Esophagus (tissue), 2 donors: ENCODE data around the gene OPHN1. TPM values are rescaled to one million over a fixed set of nuclear protein-coding genes. Genes with fewer than 3 reads are reported as not detected.

Experiments used
- H3K27ac ChIP-seq, 2 donors: one replicate each; pipeline ENCODE4 v1.5.1; 2013; ENCODE audit warnings: low read depth in 2 of 2, mild to moderate bottlenecking in 2 of 2, inconsistent platforms in 1 of 2, low read length in 1 of 2, moderate library complexity in 1 of 2
- H3K27me3 ChIP-seq, 2 donors: one replicate each; pipeline ENCODE4 v1.6.1; 2013; ENCODE audit warnings: low read length in 2 of 2, control low read depth in 1 of 2, mild to moderate bottlenecking in 1 of 2; ENCODE audit not compliant: insufficient read depth in 2 of 2, control insufficient read depth in 1 of 2
- H3K36me3 ChIP-seq, 2 donors: one replicate each; pipeline ENCODE4 v1.6.1; 2013; ENCODE audit warnings: low read length in 1 of 2; ENCODE audit not compliant: control insufficient read depth in 2 of 2, insufficient read depth in 2 of 2
- H3K4me1 ChIP-seq, 2 donors: one replicate each; pipeline ENCODE4 v1.6.1; 2013; ENCODE audit warnings: low read length in 1 of 2; ENCODE audit not compliant: control insufficient read depth in 2 of 2, insufficient read depth in 2 of 2
- H3K4me3 ChIP-seq, 2 donors: one replicate each; pipeline ENCODE4 v1.5.1; 2013; ENCODE audit warnings: low read length in 2 of 2, mild to moderate bottlenecking in 2 of 2, low read depth in 1 of 2, moderate library complexity in 1 of 2
- H3K9me3 ChIP-seq, 2 donors: one replicate each; pipeline ENCODE4 v1.6.1; 2013; ENCODE audit warnings: mild to moderate bottlenecking in 2 of 2, low read depth in 1 of 2, low read length in 1 of 2, moderate library complexity in 1 of 2; ENCODE audit not compliant: control insufficient read depth in 2 of 2, insufficient read depth in 1 of 2
- WGBS, 2 donors: extraction: QIAGEN DNeasy Blood & Tissue Kit; methylation state at CpG; one replicate each; pipeline ENCODE4 v1.1.7; 2013; 5-methylcytosine and 5-hydroxymethylcytosine counted together
- polyA plus RNA-seq, 2 donors: library from polyadenylated mRNA; stranded (reverse); fragments of 200-250 nt; gene quantifications; one replicate each; pipeline ENCODE4 v1.2.3, GENCODE V29; 2013
- donor health status: healthy with polysubstance abuse.
- donor health status: Bipolar disorder and iron deficiency.

OPHN1 gene
- polyA plus RNA-seq, 2 donors, result 0.96 to 1.2 TPM

DNA sequence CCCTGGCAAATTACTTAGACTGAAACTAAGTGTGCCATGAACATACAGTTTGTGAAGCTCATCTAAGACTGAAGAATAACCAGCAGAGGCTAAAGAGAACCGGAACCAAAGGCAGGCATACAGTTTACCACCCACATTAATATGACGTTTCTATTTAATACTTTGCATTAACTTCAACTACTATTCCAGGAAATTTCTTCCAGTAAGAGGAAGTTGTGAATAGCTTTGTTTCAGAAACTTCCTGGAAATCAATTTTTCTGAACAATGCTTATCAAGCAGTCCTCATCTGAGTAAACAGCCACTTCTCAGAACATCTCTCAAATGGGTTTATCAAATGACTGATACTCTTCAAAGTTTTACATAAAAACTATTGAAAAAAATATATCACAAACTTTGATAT, 252.7 kb downstream of the OPHN1 start:
- Histone ChIP-seq H3K4me3 (no peak overlapping the region), H3K27me3 (no peaks in the 10 kb centered on the region), H3K4me1 (no peaks in the 10 kb centered on the region), H3K36me3 (no peaks in the 10 kb centered on the region), H3K27ac (no peak overlapping the region), H3K9me3 (no peaks in the 10 kb centered on the region)
- WGBS, 2 donors, result 71% methylated on average over 2 of the region's 2 CpGs

GRCh38 chrX:68179355-68179754, 253.9 kb downstream of the OPHN1 start:
- Histone ChIP-seq H3K27ac (no peak overlapping the region), H3K27me3 (no peaks in the 10 kb centered on the region), H3K9me3 (no peaks in the 10 kb centered on the region), H3K4me1 (no peaks in the 10 kb centered on the region), H3K36me3 (no peaks in the 10 kb centered on the region), H3K4me3 (no peak overlapping the region)
- 78 to 84% methylated on average over 1 of the region's 1 CpG for WGBS, 2 donors

DNA sequence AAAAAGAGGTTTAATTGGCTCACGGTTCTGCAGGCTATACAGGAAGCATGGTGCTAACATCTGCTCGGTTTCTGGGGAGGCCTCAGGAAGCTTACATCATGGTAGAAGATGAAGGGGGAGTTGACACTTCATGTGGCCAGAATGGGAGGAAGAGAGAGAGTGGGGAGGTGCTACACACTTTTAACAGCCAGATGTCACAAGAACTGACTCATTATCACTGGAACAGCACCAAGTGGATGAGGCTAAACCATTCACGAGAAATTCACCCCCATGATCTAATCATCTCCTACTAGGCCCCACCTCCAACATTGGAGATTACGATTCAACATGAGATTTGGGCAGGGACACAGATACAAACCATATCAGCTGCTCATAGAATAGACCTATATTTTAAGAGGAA, 255.8 kb downstream of the OPHN1 start:
- 68 to 70% methylated on average over 4 of the region's 4 CpGs for WGBS, 2 donors
- Histone ChIP-seq H3K27me3 (no peaks in the 10 kb centered on the region), H3K9me3 (no peaks in the 10 kb centered on the region), H3K27ac (no peak overlapping the region), H3K4me3 (no peak overlapping the region), H3K36me3 (no peaks in the 10 kb centered on the region), H3K4me1 (no peaks in the 10 kb centered on the region)

DNA sequence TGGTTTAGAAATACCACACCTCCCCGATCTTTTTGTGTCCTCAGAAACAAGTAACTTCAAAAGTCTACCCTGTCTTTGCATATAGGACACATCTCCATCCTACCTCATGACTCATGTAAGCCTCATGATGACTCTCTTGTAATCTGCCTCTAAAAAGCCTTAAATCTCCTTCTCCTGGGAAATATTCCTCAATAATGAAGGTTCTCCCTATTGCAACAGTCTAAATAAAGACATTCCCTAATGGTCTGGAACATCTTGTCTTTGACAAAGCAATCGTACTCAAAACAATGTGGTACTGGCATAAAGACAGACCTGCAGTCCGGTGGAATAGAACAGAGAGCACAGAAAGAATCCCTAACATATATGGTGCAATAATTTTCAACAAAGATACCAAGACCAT, 257.7 kb downstream of the OPHN1 start:
- Histone ChIP-seq H3K27ac (no peak overlapping the region), H3K27me3 (no peaks in the 10 kb centered on the region), H3K4me1 (no peaks in the 10 kb centered on the region), H3K4me3 (no peak overlapping the region), H3K36me3 (no peaks in the 10 kb centered on the region), H3K9me3 (no peaks in the 10 kb centered on the region)
- 74 to 75% methylated on average over 3 of the region's 3 CpGs for WGBS, 2 donors

DNA sequence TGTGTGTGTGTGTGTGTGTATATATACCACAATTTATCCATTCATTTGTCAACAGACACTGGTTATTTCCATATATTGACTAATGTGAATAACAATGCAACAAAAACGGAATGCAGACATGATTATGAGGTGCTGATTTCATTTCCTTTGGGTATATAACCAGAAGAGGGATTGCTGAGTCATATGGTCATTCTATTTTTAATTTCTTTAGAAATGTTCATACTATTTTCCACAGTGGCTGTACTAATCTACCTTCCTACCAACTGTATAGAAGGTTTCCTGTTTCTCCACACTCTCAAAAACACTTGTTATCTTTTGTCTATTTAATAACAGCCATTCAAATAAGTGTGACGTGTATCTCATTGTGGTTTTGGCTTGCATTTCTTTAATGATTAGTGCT, 269.9 kb downstream of the OPHN1 start:
- Histone ChIP-seq H3K9me3 (no peaks in the 10 kb centered on the region), H3K27ac (no peak overlapping the region), H3K36me3 (no peaks in the 10 kb centered on the region), H3K27me3 (no peaks in the 10 kb centered on the region), H3K4me1 (no peaks in the 10 kb centered on the region), H3K4me3 (no peak overlapping the region)
- 42 to 53% methylated on average over 2 of the region's 2 CpGs for WGBS, 2 donors

- whole genome bisulfite sequencing, 2 donors, result 65 to 74% methylated on average over 1 of the region's 1 CpG
- H3K27ac ChIP-seq, result no peak overlapping the region
- peaks cover 0 to 2% of the 10 kb centered on the region in 2 donors for H3K36me3 ChIP-seq
Measured at GRCh38 chrX:68147848-68148247, 285.4 kb downstream of the OPHN1 start.

GRCh38 chrX:68146054-68146453, 287.2 kb downstream of the OPHN1 start:
- WGBS, 2 donors, result 8 to 25% methylated on average over 2 of the region's 2 CpGs
- Histone ChIP-seq H3K9me3 (no peaks in the 10 kb centered on the region), H3K4me1 (no peaks in the 10 kb centered on the region), H3K27ac (no peak overlapping the region), H3K36me3 (peaks cover 0 to 2% of the 10 kb centered on the region in 2 donors), H3K27me3 (no peaks in the 10 kb centered on the region), H3K4me3 (no peak overlapping the region)

More at GRCh38 chrX:68147848-68148247, 285.4 kb downstream of the OPHN1 start:
- H3K4me3 ChIP-seq, result no peak overlapping the region
- H3K4me1 ChIP-seq, result no peaks in the 10 kb centered on the region
- H3K27me3 ChIP-seq, result no peaks in the 10 kb centered on the region
- no peaks in the 10 kb centered on the region for H3K9me3 ChIP-seq

DNA sequence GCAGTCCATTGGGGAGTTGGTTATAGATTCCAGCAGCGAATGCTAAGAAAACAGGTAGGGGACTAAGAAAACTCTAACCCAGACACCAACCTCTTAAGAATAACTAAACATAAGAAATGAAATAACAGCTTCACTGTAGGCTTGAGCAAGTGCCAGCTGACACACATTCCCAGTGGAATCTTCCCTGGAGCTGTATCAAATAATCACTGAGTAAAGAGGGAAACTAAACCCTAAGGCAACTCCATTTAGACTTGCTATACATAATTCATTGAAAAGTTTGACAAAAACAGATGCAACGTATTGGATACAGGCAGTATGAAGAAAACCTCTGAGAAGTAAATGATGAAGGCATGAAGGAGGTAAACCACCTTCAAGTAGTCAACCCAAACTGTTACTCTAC, 293.5 kb downstream of the OPHN1 start:
- Histone ChIP-seq H3K36me3 (peaks cover 0 to 2% of the 10 kb centered on the region in 2 donors), H3K4me1 (no peaks in the 10 kb centered on the region), H3K9me3 (no peaks in the 10 kb centered on the region), H3K4me3 (no peak overlapping the region), H3K27ac (no peak overlapping the region), H3K27me3 (no peaks in the 10 kb centered on the region)
- WGBS, 2 donors, result 49 to 66% methylated on average over 2 of the region's 2 CpGs

- WGBS, 2 donors, result 78 to 85% methylated on average over 4 of the region's 4 CpGs
- Histone ChIP-seq H3K4me1 (no peaks in the 10 kb centered on the region), H3K9me3 (no peaks in the 10 kb centered on the region)
Measured at GRCh38 chrX:68133181-68133580, 300.1 kb downstream of the OPHN1 start.

GRCh38 chrX:68132749-68133148, 300.5 kb downstream of the OPHN1 start:
- H3K4me3 ChIP-seq, result no peak overlapping the region
- WGBS, 2 donors, result 86 to 98% methylated on average over 29 of the region's 29 CpGs
- H3K4me1 ChIP-seq, result no peaks in the 10 kb centered on the region

More at GRCh38 chrX:68133181-68133580, 300.1 kb downstream of the OPHN1 start:
- Histone ChIP-seq H3K27ac (no peak overlapping the region), H3K4me3 (no peak overlapping the region), H3K27me3 (no peaks in the 10 kb centered on the region), H3K36me3 (no peaks in the 10 kb centered on the region)

More at GRCh38 chrX:68132749-68133148, 300.5 kb downstream of the OPHN1 start:
- Histone ChIP-seq H3K27me3 (no peaks in the 10 kb centered on the region), H3K36me3 (no peaks in the 10 kb centered on the region), H3K9me3 (no peaks in the 10 kb centered on the region), H3K27ac (no peak overlapping the region)
